Hepatocyte (in vitro differentiated cells): Measurements from ENCODE around the gene SLC44A1.

Source experiments
- CTCF ChIP-seq: fragments of 200-600 bp; sonication (generic); IDR thresholded peaks from 2 replicates; pipeline ENCODE4 v1.5.1; 2016; ENCODE audit warnings: antibody characterized with exemption, mild to moderate bottlenecking; ENCODE audit not compliant: poor library complexity
- EZH2 ChIP-seq: fragments of 200-600 bp; sonication (generic); IDR thresholded peaks from 2 replicates; pipeline ENCODE4 v1.6.1; 2016; ENCODE audit warnings: antibody characterized with exemption, mild to moderate bottlenecking, borderline replicate concordance
- EZH2phosphoT487 ChIP-seq: fragments of 200-600 bp; sonication (generic); IDR thresholded peaks from one replicate; pipeline ENCODE4 v1.6.1; 2018; ENCODE audit warnings: antibody characterized with exemption, mild to moderate bottlenecking, low read depth, moderate library complexity; ENCODE audit not compliant: unreplicated experiment, severe bottlenecking

GRCh38 chr9:105444130-105444529 is 199.7 kb downstream of the SLC44A1 start:
- TF ChIP-seq CTCF (no peak), EZH2 (no peak), EZH2phosphoT487 (no peak)
